Eye (tissue), 1 donor: ENCODE measurements around the gene RBMS3.
"Not testable (repeated sequence)": the region's sequence is repeated elsewhere in the genome, so short reads cannot be mapped to it uniquely, and the experiment has no call there.

Experiments used
- DNase-seq: peaks from one replicate; pipeline ENCODE4 v3.0.0-alpha.2; 2015

The RBMS3 gene

DNA sequence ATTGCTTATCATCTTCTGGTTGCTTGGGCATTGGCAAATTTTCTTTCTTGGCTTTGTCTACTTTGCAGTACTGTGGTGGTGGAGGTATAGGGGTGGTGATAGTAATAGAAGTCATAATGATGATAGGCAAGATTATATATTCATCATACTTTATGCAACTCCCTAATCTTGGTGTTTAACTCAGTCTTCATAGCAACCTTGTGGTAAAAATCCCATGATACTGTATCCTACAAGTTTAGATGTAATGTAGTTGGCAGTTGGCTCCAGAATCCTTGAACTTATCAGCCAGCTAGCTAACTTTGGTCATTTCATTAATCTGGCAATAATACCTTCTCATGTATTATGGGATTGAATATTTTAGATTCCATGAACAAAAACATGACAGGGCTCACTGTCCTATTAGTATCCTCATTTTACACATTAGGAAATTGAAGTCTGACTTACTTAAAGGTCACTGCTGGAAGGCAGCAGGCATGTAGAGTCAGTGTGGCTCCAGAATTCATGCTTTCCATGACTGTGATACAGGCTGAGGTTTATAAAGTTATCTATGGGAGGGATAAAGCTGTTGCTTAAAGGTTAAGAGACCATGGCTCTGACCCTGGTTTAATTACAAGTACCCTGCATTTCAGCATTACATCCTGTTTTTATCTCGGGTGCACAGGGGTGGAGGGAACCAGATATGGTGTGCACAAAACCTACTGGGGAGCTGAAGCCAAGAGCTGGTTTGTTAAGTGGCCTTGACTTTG, 33.3 kb downstream of the RBMS3 start:
- no peak for DNase-seq

- no peak for DNase-seq
These were observed 33.8 kb downstream of the RBMS3 start for GRCh38 chr3:29314727-29315088.

DNA sequence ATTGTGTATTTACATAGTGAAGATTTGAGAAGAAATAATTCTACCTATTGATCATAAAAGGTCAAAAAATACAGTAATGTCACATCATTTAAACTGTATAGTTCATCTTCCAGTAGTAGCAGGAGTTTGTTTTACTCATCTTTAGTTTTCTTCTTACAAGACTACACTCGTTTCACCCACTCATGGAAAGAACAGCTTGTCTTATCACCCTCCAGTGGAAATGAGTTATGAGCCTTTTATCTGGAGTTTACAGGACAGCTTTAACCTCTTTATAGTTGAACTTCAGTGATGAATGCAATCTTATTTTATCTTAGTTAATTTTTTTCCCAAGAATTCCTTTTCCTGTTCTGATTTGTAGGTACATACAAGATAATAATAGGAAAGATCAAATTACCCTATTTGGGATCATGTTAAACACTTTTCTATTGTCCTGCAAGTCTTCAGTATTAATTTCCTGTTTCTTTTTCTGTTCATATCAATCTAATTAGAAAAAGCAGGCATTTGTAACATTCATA, 36.8 kb downstream of the RBMS3 start:
- no peak for DNase-seq

GRCh38 chr3:29318251-29318650, 37.4 kb downstream of the RBMS3 start:
- DNase-seq: no peak

DNA sequence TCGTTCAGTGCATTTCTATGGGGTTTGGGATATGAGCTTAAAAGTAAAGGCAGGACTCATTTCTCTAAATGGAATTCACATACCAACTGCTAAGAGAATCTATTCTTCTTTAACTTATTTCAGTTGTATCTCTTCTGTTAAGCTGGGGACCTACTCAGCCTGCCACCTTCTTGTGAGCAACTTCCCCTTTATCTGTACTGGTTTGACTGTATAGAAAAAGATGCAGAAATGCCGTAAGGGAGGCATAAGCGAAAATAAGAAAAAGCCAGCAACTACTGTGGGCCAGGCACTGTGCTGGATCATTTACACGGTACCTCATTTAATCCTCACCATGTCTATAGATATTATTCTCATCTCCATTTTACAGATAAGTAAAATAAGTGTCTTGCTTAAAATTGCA, 38.4 kb downstream of the RBMS3 start:
- no peak for DNase-seq

DNA sequence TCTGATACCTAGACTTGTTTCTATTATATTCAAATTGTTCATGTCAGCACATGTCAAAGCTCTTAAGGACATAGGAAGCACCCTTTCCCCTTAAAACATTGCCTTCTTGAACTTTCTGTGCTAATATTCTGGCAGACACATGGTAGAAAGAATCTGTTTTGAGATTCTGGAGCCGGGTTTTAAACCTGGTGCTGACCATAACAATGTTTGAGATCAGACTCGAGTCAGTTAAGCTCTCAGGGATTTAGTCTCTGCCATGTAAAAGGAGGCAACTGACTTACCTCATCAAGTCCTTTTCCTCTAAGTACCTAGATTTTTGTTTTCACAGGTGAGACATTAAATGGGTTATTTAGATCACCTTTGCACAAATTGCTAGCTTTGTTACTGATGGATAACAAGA, 38.9 kb downstream of the RBMS3 start:
- DNase-seq: no peak

- DNase-seq: no peak
These were observed 41.7 kb downstream of the RBMS3 start for GRCh38 chr3:29322586-29322985.

GRCh38 chr3:29324180-29324651, 43.3 kb downstream of the RBMS3 start:
- no peak for DNase-seq

DNA sequence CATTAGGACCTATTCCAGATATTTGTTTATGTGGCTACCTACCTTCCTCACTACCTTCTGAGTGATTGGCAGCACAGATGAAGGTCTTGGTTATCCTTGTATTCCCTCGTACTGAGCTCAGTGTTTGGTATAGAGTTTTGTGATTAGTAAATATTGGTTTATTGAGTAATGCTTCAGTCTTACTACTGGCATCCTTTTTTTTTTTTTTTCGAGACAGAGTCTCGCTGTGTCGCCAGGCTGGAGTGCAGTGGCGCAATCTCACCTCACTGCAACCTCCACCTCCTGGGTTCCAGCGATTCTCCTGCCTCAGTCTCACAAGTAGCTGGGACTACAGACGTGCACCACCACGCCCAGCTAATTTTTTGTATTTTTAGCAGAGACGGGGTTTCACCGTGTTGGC, 45.7 kb downstream of the RBMS3 start:
- not testable (repeated sequence) for DNase-seq

- DNase-seq: no peak
These were observed 49.4 kb downstream of the RBMS3 start for GRCh38 chr3:29329986-29330890.

- DNase-seq: no peak
These were observed 50.2 kb downstream of the RBMS3 start for GRCh38 chr3:29331035-29331434.

DNA sequence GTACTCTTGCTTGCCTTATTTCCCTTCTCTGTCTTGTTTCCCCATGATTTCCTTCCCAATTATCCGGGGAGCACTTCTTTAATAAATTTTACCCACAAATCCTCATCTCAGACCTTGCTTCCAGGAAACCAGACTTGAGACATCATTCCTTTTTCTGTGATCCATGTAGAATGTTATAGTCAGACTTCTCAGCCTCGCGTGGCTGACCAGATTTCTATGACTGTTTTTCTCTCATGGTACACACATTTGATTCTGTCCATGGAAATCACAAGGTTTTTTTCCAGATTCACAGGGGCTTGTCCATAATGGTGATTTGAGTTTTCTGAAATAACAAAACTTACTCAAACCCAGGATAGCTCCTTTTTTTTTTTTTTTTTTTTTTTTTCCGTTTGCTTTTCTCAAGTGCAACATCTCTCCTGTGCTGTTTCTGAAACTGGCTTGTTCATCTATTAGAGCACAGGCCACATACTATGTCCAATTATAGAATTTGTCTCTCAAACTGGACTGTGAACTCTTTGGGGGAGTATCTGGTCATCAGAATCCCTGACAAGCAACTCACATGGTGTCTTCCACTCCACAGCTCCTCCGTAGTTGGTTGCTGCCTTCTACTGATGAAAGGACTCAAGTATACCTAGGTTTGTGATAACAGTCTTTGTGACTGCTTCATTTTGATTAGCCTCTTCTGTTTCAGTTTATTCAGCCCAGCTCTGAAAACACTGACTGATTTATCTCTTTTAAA, 50.8 kb downstream of the RBMS3 start:
- DNase-seq: no peak

GRCh38 chr3:29332195-29332637, 51.3 kb downstream of the RBMS3 start:
- DNase-seq: no peak

DNA sequence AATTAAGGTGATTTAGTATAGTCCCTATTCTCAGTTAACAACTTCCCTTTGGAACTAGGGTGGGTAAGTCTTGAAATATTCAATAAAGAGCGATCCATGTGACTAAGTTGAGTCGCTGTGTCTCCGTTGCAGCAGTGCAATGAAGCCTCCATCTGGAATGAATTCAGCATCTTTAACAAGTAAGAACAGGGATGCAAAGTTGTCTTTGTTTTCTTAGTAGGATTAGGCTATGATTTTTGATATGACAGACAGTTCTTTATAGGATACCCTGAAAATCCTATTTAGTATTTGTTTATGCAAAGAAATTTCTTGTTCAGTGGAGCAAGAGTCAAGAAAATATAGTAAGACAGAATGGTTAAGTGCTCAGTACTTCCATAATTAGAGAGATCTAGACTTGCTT, 52.7 kb downstream of the RBMS3 start:
- peak; percentile 50 for DNase-seq

GRCh38 chr3:29334706-29335105, 53.8 kb downstream of the RBMS3 start:
- peak; percentile 53 for DNase-seq

DNA sequence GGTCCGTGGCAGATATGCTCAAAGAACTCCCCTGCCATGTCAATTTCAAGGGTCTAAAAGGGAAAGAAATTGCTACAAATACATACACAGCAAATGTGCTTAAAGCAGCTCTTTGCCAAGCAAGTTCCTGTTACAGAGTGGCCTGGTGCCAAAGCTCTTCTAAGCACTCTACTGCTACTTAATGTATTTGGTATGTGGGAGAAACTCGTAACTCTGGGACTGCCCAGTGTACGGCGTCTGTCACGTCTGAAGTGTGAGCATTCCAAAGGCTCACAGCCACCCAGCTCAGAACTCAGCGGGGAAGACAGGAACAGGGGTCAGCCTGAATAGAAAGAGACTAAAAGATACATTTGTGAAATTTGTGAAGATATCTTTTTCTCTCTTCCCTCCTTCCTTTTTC, 54.6 kb downstream of the RBMS3 start:
- DNase-seq: peak; percentile 93

GRCh38 chr3:29335943-29336342, 55.1 kb downstream of the RBMS3 start:
- DNase-seq: peak; percentile 63

GRCh38 chr3:29337565-29337964, 56.7 kb downstream of the RBMS3 start:
- no peak for DNase-seq

DNA sequence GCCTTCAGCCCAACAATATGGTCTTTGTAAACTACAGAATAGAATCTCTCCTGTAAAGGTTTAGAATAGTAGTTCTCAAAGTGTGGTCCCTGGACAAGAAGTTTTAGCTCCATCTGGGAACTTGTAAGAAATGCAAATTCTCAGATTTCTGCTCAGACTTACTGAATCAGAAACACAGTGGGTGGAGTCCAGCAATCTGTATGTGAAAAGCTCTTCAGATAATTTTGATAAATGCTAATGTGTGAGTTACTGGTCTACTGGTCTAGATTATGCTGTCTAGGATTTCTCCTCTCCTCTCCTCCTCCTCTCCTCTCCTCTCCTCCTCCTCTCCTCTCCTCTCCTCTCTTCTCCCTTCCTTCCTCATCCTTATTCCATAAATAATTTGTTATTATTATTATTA, 57.5 kb downstream of the RBMS3 start:
- no peak for DNase-seq

GRCh38 chr3:29339016-29339833, 58.4 kb downstream of the RBMS3 start:
- DNase-seq: no peak

- no peak for DNase-seq
These were observed 63.3 kb downstream of the RBMS3 start for GRCh38 chr3:29344154-29344553.

- DNase-seq: no peak
These were observed 64.1 kb downstream of the RBMS3 start for GRCh38 chr3:29344935-29345334.
